MM.1S (cell line): ENCODE data around the gene PARD3.

Experiments used
- DNase-seq: peaks from one replicate; pipeline ENCODE4 v3.0.0-alpha.2; 2015
- H2AFZ ChIP-seq: fragments of 300-600 bp; sonication (generic); 2 replicates; pipeline ENCODE4 v1.6.0; 2016; ENCODE audit warnings: antibody characterized with exemption, low read length
- H3F3A ChIP-seq: fragments of 300-600 bp; sonication (generic); 2 replicates; pipeline ENCODE4 v1.6.1; 2016; ENCODE audit warnings: mild to moderate bottlenecking, antibody characterized with exemption, low read length, moderate library complexity, mixed read lengths; ENCODE audit not compliant: insufficient read depth
- H3K27ac ChIP-seq: fragments of 300-600 bp; sonication (generic); 2 replicates; pipeline ENCODE4 v1.5.1; 2016; ENCODE audit warnings: mild to moderate bottlenecking, low read length
- H3K27me3 ChIP-seq: fragments of 300-600 bp; sonication (generic); replicated peaks from 2 replicates; pipeline ENCODE4 v1.6.0; 2016; ENCODE audit warnings: low read length; ENCODE audit not compliant: insufficient read depth
- H3K36me3 ChIP-seq: fragments of 300-600 bp; sonication (generic); replicated peaks from 2 replicates; pipeline ENCODE4 v1.6.1; 2016; ENCODE audit warnings: mild to moderate bottlenecking, low read length, mixed read lengths; ENCODE audit not compliant: insufficient read depth
- H3K4me1 ChIP-seq: fragments of 300-600 bp; sonication (generic); 2 replicates; pipeline ENCODE4 v1.6.1; 2016; ENCODE audit warnings: low read length, mixed read lengths
- H3K4me2 ChIP-seq: fragments of 300-600 bp; sonication (generic); 2 replicates; pipeline ENCODE4 v1.6.0; 2016; ENCODE audit warnings: low read depth, low read length
- H3K4me3 ChIP-seq: fragments of 300-600 bp; sonication (generic); 2 replicates; pipeline ENCODE4 v1.5.1; 2016; ENCODE audit warnings: low read length, mixed read lengths
- H3K79me2 ChIP-seq: fragments of 300-600 bp; sonication (generic); 2 replicates; pipeline ENCODE4 v1.6.1; 2016; ENCODE audit warnings: mixed run types, low read length, mixed read lengths
- H3K9ac ChIP-seq: fragments of 300-600 bp; sonication (generic); 2 replicates; pipeline ENCODE4 v1.6.1; 2016; ENCODE audit warnings: low read length, mixed read lengths
- H3K9me2 ChIP-seq: fragments of 300-600 bp; sonication (generic); replicated peaks from 2 replicates; pipeline ENCODE4 v1.6.1; 2016; ENCODE audit warnings: mild to moderate bottlenecking, low read length, mixed read lengths; ENCODE audit not compliant: insufficient read depth
- H3K9me3 ChIP-seq: fragments of 300-600 bp; sonication (generic); replicated peaks from 2 replicates; pipeline ENCODE4 v1.6.1; 2016; ENCODE audit warnings: mild to moderate bottlenecking, low read length, mixed read lengths; ENCODE audit not compliant: insufficient read depth
- H4K20me1 ChIP-seq: fragments of 300-600 bp; sonication (generic); 2 replicates; pipeline ENCODE4 v1.6.1; 2016; ENCODE audit warnings: mild to moderate bottlenecking, low read length, moderate library complexity, mixed read lengths; ENCODE audit not compliant: insufficient read depth
- CTCF ChIP-seq: fragments of 300-600 bp; sonication (generic); IDR thresholded peaks from 2 replicates; pipeline ENCODE4 v1.5.1; 2016; ENCODE audit warnings: antibody characterized with exemption, low read length, mixed read lengths
- EZH2 ChIP-seq: fragments of 300-600 bp; sonication (generic); optimal IDR thresholded peaks from 2 replicates; pipeline ENCODE3; 2017; ENCODE audit warnings: low read depth, mild to moderate bottlenecking, antibody characterized with exemption, low read length, mixed read lengths
- EZH2phosphoT487 ChIP-seq: fragments of 300-600 bp; sonication (generic); IDR thresholded peaks from 2 replicates; pipeline ENCODE4 v1.6.1; 2018; ENCODE audit warnings: antibody characterized with exemption, low read length

The PARD3 gene

GRCh38 chr10:34250722-34251121 lies 564.4 kb downstream of the PARD3 start:
- Histone ChIP-seq H3K9me3 (no peaks in the 10 kb centered on the region), H3K4me2 (no peak overlapping the region), H3K36me3 (no peaks in the 10 kb centered on the region), H3F3A (no peaks in the 10 kb centered on the region), H2AFZ (no peak overlapping the region), H3K4me1 (no peaks in the 10 kb centered on the region), H3K4me3 (no peak overlapping the region), H3K9ac (no peak overlapping the region), H3K9me2 (no peaks in the 10 kb centered on the region), H3K27me3 (no peaks in the 10 kb centered on the region), H3K79me2 (no peaks in the 10 kb centered on the region), H3K27ac (no peak overlapping the region), H4K20me1 (no peaks in the 10 kb centered on the region)
- DNase-seq, result no peak
- TF ChIP-seq EZH2phosphoT487, result no peak
- TF ChIP-seq EZH2, result no peak
- TF ChIP-seq CTCF, result no peak

- TF ChIP-seq EZH2phosphoT487 (no peak), EZH2 (no peak), CTCF (no peak)
- H3K4me1 ChIP-seq, result no peaks in the 10 kb centered on the region
- no peak for DNase-seq
These were observed 565.5 kb downstream of the PARD3 start for GRCh38 chr10:34249634-34250033.

GRCh38 chr10:34247560-34247959 lies 567.5 kb downstream of the PARD3 start:
- Histone ChIP-seq H3F3A (no peaks in the 10 kb centered on the region), H3K4me1 (no peaks in the 10 kb centered on the region), H3K79me2 (no peaks in the 10 kb centered on the region), H3K4me2 (no peak overlapping the region), H3K27me3 (no peaks in the 10 kb centered on the region), H3K9me2 (no peaks in the 10 kb centered on the region), H2AFZ (no peak overlapping the region), H3K36me3 (no peaks in the 10 kb centered on the region), H3K4me3 (no peak overlapping the region), H3K27ac (no peak overlapping the region), H3K9ac (no peak overlapping the region), H3K9me3 (no peaks in the 10 kb centered on the region), H4K20me1 (no peaks in the 10 kb centered on the region)
- TF ChIP-seq CTCF, result no peak
- TF ChIP-seq EZH2, result no peak
- no peak for TF ChIP-seq EZH2phosphoT487
- DNase-seq, result no peak

More at GRCh38 chr10:34249634-34250033, 565.5 kb downstream of the PARD3 start:
- no peaks in the 10 kb centered on the region for H4K20me1 ChIP-seq
- H3K27ac ChIP-seq, result no peak overlapping the region
- no peaks in the 10 kb centered on the region for H3K9me3 ChIP-seq
- H3K36me3 ChIP-seq, result no peaks in the 10 kb centered on the region
- no peak overlapping the region for H2AFZ ChIP-seq
- H3K27me3 ChIP-seq, result no peaks in the 10 kb centered on the region
- H3K4me3 ChIP-seq, result no peak overlapping the region
- no peaks in the 10 kb centered on the region for H3K79me2 ChIP-seq
- H3F3A ChIP-seq, result no peaks in the 10 kb centered on the region
- no peak overlapping the region for H3K9ac ChIP-seq
- H3K4me2 ChIP-seq, result no peak overlapping the region
- H3K9me2 ChIP-seq, result no peaks in the 10 kb centered on the region
